ENCODE measurements around the gene CXXC1. TPM values are rescaled to one million over a fixed set of nuclear protein-coding genes. Genes with fewer than 3 reads are reported as not detected.

Gene CXXC1
- polyA plus RNA-seq, 3 donors: 30.9 to 227 (median 33.4) TPM

DNA sequence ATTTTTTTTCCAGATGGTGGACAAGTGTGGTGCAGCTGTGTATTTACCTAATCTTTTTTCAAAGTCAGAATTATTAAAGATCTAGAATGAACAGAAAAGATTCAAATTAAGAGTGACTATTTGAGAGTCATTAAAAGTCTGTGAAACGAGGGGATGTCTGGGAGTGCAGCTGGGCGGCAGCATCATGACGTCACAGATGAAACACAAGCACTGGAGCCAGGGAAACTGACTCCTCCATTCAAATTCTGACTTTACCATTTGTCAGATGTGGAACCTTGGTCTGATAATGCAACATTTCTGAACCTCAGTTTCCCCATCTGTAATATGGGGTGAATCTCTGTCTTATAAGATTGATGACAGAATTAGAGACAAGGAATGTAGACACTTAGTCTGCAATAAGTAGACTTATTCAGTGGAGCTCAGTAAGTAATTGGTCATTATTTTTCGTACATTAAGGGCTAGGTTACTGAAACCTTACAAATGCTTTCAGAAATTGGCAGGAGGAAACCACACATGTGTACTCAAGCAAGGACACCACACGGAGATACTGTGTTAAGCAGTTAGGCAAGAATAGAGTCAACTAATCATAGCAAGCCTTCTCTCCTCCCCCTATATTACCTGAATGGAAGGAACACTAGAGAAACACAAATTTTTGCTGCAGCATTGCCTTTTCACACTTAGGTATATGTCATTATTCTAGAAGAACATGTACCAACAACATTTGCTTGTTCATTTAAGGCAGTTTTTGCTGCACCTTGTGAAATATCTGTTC lies 27.8 kb upstream of the CXXC1 start:
- peaks cover 7% of the 10 kb centered on the region for H3K4me1 Mint-ChIP-seq
- TF ChIP-seq, protein P1, sequence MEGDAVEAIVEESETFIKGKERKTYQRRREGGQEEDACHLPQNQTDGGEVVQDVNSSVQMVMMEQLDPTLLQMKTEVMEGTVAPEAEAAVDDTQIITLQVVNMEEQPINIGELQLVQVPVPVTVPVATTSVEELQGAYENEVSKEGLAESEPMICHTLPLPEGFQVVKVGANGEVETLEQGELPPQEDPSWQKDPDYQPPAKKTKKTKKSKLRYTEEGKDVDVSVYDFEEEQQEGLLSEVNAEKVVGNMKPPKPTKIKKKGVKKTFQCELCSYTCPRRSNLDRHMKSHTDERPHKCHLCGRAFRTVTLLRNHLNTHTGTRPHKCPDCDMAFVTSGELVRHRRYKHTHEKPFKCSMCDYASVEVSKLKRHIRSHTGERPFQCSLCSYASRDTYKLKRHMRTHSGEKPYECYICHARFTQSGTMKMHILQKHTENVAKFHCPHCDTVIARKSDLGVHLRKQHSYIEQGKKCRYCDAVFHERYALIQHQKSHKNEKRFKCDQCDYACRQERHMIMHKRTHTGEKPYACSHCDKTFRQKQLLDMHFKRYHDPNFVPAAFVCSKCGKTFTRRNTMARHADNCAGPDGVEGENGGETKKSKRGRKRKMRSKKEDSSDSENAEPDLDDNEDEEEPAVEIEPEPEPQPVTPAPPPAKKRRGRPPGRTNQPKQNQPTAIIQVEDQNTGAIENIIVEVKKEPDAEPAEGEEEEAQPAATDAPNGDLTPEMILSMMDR (IDR thresholded peaks at IDR 0.05): no peak
- peaks cover 5 to 8% of the 10 kb centered on the region in 2 donors for H3K4me1 ChIP-seq (ENCODE audit: control insufficient read depth in 1 of 2, insufficient read depth in 2 of 2, low read length in 2 of 2)
- no peak overlapping the region for H3K27ac ChIP-seq (ENCODE audit: low read depth in 1 of 2, low read length in 2 of 2)
- H3K27me3 ChIP-seq (ENCODE audit: control insufficient read depth in 2 of 2, insufficient read depth in 2 of 2, low read length in 2 of 2): peaks cover 10 to 13% of the 10 kb centered on the region in 2 donors
- H3K9me3 Mint-ChIP-seq: peaks cover 0 to 4% (median 0%) of the 10 kb centered on the region in 7 donors
- intact Hi-C loops (cut with micrococcal nuclease): no loop called here
- H2AFZ ChIP-seq (ENCODE audit: insufficient read depth, low read depth, low read length, poor library complexity, severe bottlenecking): no peak overlapping the region
- no peak overlapping the region for H3K4me3 ChIP-seq (replicated peaks in 1 of 3; ENCODE audit: low read depth in 2 of 3, low read length in 3 of 3)
- H3K9ac ChIP-seq (ENCODE audit: insufficient read depth, low read length, poor library complexity, severe bottlenecking): no peak overlapping the region
- no peaks in the 10 kb centered on the region for H4K20me1 ChIP-seq (ENCODE audit: insufficient read depth, low read length)
- no peaks in the 10 kb centered on the region for H3K9me3 ChIP-seq (replicated peaks in 1 of 2; ENCODE audit: control insufficient read depth in 1 of 2, insufficient read depth in 1 of 2, low read length in 2 of 2)
- 80% methylated on average over 1 of the region's 5 CpGs for WGBS (ENCODE audit: insufficient coverage)
- no peak overlapping the region for H3K4me3 Mint-ChIP-seq
- no peaks in the 10 kb centered on the region for H3K79me2 ChIP-seq (ENCODE audit: insufficient read depth, low read length)
- no peaks in the 10 kb centered on the region for H3K36me3 Mint-ChIP-seq
- no peak for DNase-seq
- no peak overlapping the region for H3K4me2 ChIP-seq (replicated peaks; ENCODE audit: extremely low read depth, low read length, poor library complexity, severe bottlenecking)
- no peak overlapping the region for H3K27ac Mint-ChIP-seq
- peaks cover 18 to 26% (median 19%) of the 10 kb centered on the region in 3 donors for H3K27me3 Mint-ChIP-seq (ENCODE audit: low read depth in 3 of 3)
- no peaks in the 10 kb centered on the region for H3K36me3 ChIP-seq (replicated peaks in 1 of 2; ENCODE audit: control insufficient read depth in 1 of 2, insufficient read depth in 2 of 2, low read length in 2 of 2)

DNA sequence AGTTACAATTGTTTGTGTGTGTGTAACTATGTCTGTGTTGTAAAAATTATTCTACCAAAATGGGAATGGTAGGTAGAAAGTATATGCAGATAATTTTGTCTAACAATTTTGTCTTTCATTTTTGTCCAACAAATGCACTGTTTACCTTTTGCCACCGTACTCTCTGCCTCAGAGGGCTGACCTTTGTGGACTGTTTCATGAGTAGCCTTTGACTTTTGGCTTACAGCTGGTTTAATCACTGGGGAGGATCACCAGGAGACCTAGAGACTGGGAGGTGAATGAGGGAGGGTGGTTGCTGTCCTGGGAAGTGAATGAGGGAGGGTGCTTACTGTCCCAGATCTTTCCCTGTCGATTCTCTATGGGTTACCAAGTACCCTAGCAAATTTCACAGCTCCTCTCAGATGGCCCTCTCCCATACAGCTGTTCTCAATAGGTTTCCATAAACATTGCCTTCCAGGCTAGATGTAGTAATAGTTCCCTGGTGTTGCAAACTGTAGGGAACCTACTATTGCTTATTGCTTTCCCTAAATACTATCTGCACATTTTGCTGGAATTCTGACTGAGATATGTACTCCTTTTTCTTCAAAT lies 26.5 kb upstream of the CXXC1 start:
- Histone ChIP-seq H3K27me3 (ENCODE audit: control insufficient read depth in 2 of 2, insufficient read depth in 2 of 2, low read length in 2 of 2) (peaks cover 10 to 11% of the 10 kb centered on the region in 2 donors), H2AFZ (ENCODE audit: insufficient read depth, low read depth, low read length, poor library complexity, severe bottlenecking) (no peak overlapping the region), H3K9ac (ENCODE audit: insufficient read depth, low read length, poor library complexity, severe bottlenecking) (no peak overlapping the region), H3K9me3 (replicated peaks in 1 of 2; ENCODE audit: control insufficient read depth in 1 of 2, insufficient read depth in 1 of 2, low read length in 2 of 2) (no peaks in the 10 kb centered on the region), H3K4me2 (replicated peaks; ENCODE audit: extremely low read depth, low read length, poor library complexity, severe bottlenecking) (no peak overlapping the region), H3K36me3 (replicated peaks in 1 of 2; ENCODE audit: control insufficient read depth in 1 of 2, insufficient read depth in 2 of 2, low read length in 2 of 2) (no peaks in the 10 kb centered on the region), H3K4me3 (replicated peaks in 1 of 3; ENCODE audit: low read depth in 2 of 3, low read length in 3 of 3) (no peak overlapping the region), H4K20me1 (ENCODE audit: insufficient read depth, low read length) (no peaks in the 10 kb centered on the region), H3K27ac (ENCODE audit: low read depth in 1 of 2, low read length in 2 of 2) (no peak overlapping the region), H3K79me2 (ENCODE audit: insufficient read depth, low read length) (no peaks in the 10 kb centered on the region), H3K4me1 (ENCODE audit: control insufficient read depth in 1 of 2, insufficient read depth in 2 of 2, low read length in 2 of 2) (peaks cover 6 to 11% of the 10 kb centered on the region in 2 donors)
- TF ChIP-seq, protein P1 (IDR thresholded peaks at IDR 0.05): no peak
- Mint-ChIP-seq H3K27me3 (ENCODE audit: low read depth in 3 of 3) (peaks cover 15 to 20% (median 16%) of the 10 kb centered on the region in 3 donors), H3K9me3 (peaks cover 0 to 6% (median 0%) of the 10 kb centered on the region in 7 donors), H3K27ac (no peak overlapping the region), H3K4me1 (peaks cover 9% of the 10 kb centered on the region), H3K36me3 (peaks cover 0 to 2% of the 10 kb centered on the region in 2 donors), H3K4me3 (no peak overlapping the region)
- intact Hi-C loops (cut with micrococcal nuclease): no loop called here
- 100% methylated on average over 1 of the region's 2 CpGs for WGBS (ENCODE audit: insufficient coverage)
- DNase-seq: no peak

All from CD14-positive monocyte (primary cell).